Measurements from ENCODE around the gene STAM. TPM values are rescaled to one million over a fixed set of nuclear protein-coding genes. Genes with fewer than 3 reads are reported as not detected.

STAM gene
- polyA plus RNA-seq, 1 experiment = 22.0 TPM

DNA sequence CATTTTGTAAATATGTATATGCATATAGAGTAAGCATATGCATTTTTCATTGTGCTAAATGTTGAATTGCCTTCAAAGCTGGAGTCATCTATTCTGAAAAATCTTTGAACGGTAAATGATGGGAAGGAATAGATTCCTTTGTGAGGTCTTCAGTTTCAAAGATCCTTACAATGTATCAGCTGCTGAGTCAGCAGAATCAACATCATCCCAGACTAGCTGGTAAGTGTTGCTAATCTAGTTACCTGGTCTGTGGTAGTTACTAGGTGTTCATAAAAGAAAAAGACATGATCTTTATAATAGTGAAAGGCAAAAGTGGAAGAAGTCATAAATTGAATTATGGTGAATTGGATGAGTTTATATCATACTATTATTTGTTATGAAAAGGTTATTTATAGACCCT is 10.6 kb upstream of the STAM start:
- POLR2A ChIA-PET = no interaction called here
- CTCF ChIA-PET = interaction anchor here (1.0 to 1.8 kb wide), 2 partner anchors 11 to 12 kb away, joined by 4 to 5 read pairs; partner anchors contain the start of gene STAM
- Histone ChIP-seq H3K4me3 (ENCODE audit: low read depth, low read length) (no peak overlapping the region), H3K36me3 (ENCODE audit: control insufficient read depth, insufficient read depth, low read length) (no peaks in the 10 kb centered on the region), H3K27me3 (ENCODE audit: control insufficient read depth, insufficient read depth, low read length) (no peaks in the 10 kb centered on the region)
- DNase-seq (ENCODE audit: low read depth) = no peak
- TF ChIP-seq, protein P1, sequence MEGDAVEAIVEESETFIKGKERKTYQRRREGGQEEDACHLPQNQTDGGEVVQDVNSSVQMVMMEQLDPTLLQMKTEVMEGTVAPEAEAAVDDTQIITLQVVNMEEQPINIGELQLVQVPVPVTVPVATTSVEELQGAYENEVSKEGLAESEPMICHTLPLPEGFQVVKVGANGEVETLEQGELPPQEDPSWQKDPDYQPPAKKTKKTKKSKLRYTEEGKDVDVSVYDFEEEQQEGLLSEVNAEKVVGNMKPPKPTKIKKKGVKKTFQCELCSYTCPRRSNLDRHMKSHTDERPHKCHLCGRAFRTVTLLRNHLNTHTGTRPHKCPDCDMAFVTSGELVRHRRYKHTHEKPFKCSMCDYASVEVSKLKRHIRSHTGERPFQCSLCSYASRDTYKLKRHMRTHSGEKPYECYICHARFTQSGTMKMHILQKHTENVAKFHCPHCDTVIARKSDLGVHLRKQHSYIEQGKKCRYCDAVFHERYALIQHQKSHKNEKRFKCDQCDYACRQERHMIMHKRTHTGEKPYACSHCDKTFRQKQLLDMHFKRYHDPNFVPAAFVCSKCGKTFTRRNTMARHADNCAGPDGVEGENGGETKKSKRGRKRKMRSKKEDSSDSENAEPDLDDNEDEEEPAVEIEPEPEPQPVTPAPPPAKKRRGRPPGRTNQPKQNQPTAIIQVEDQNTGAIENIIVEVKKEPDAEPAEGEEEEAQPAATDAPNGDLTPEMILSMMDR (IDR thresholded peaks at IDR 0.05; ENCODE audit: insufficient read depth, low read depth, low read length) = no peak

- H3K4me3 ChIP-seq (ENCODE audit: low read depth, low read length) = no peak overlapping the region
- DNase-seq (ENCODE audit: low read depth) = no peak
- ChIA-PET CTCF (no interaction called here), POLR2A (no interaction called here)
- no peaks in the 10 kb centered on the region for H3K27me3 ChIP-seq (ENCODE audit: control insufficient read depth, insufficient read depth, low read length)
- TF ChIP-seq, protein P1 (IDR thresholded peaks at IDR 0.05; ENCODE audit: insufficient read depth, low read depth, low read length) = no peak
- H3K36me3 ChIP-seq (ENCODE audit: control insufficient read depth, insufficient read depth, low read length) = no peaks in the 10 kb centered on the region
Observed at GRCh38 chr10:17637869-17638268, 6.1 kb upstream of the STAM start.

GRCh38 chr10:17640331-17640816 is 3.6 kb upstream of the STAM start:
- DNase-seq (ENCODE audit: low read depth) = no peak
- ChIA-PET CTCF (no interaction called here), POLR2A (no interaction called here)
- Histone ChIP-seq H3K4me3 (ENCODE audit: low read depth, low read length) (no peak overlapping the region), H3K27me3 (ENCODE audit: control insufficient read depth, insufficient read depth, low read length) (no peaks in the 10 kb centered on the region), H3K36me3 (ENCODE audit: control insufficient read depth, insufficient read depth, low read length) (no peaks in the 10 kb centered on the region)
- TF ChIP-seq, protein P1 (IDR thresholded peaks at IDR 0.05; ENCODE audit: insufficient read depth, low read depth, low read length) = no peak

DNA sequence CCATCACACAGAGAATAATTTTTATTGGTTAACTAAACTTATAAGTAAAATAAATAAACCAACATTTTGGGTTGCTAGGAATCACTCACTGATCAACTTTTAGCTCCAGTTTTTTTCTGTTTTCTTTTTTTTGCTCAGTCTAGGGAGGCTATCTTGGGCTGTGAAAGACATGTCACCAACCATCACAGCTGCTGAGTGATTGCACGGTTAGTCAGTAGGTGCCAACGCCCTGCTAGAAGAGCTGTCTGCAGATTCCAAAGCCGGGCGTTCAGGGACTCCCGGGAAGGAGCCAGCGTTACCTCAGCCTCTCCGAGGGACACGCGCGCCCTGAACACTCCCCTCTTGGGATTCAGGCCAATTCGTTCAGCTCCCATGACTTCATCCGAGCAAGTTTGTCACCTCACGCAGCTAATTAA is 604 bp upstream of the STAM start:
- DNase-seq (ENCODE audit: low read depth) = no peak
- TF ChIP-seq, protein P1 (IDR thresholded peaks at IDR 0.05; ENCODE audit: insufficient read depth, low read depth, low read length) = no peak
- ChIA-PET POLR2A (interaction anchor here (0.6 kb wide), 2 partner anchors 14 to 870 kb away, joined by 3 read pairs; no protein-coding TSS in a partner anchor), CTCF (interaction anchor here (0.9 to 2.1 kb wide), 6 partner anchors 10 to 139 kb away, joined by 3 to 10 read pairs (median 4); partner anchors contain the start of gene HACD1)
- Histone ChIP-seq H3K36me3 (ENCODE audit: control insufficient read depth, insufficient read depth, low read length) (no peaks in the 10 kb centered on the region; the same call in 1 of the 2 replicates), H3K27me3 (ENCODE audit: control insufficient read depth, insufficient read depth, low read length) (no peaks in the 10 kb centered on the region), H3K4me3 (ENCODE audit: low read depth, low read length) (peak overlapping the region; percentile 72)

GRCh38 chr10:17644485-17644943 is 563 bp downstream of the STAM start:
- Histone ChIP-seq H3K4me3 (ENCODE audit: low read depth, low read length) (peak overlapping the region; percentile 72), H3K27me3 (ENCODE audit: control insufficient read depth, insufficient read depth, low read length) (no peaks in the 10 kb centered on the region), H3K36me3 (ENCODE audit: control insufficient read depth, insufficient read depth, low read length) (no peaks in the 10 kb centered on the region; the same call in 1 of the 2 replicates)
- POLR2A ChIA-PET = interaction anchor here (0.6 kb wide), 1 partner anchor 11 kb away, joined by 4 read pairs; no protein-coding TSS in a partner anchor
- DNase-seq (ENCODE audit: low read depth) = no peak
- CTCF ChIA-PET = interaction anchor here (0.9 to 2.1 kb wide), 6 partner anchors 9 to 112 kb away, joined by 3 to 10 read pairs (median 4); partner anchors contain the start of gene HACD1
- TF ChIP-seq, protein P1 (IDR thresholded peaks at IDR 0.05; ENCODE audit: insufficient read depth, low read depth, low read length) = no peak

Data from BJ (cell line).